HL-60 (cell line): Measurements from ENCODE around the gene OR5AN1.

Source experiments
- CTCF ChIP-seq: IDR thresholded peaks from one replicate; pipeline ENCODE4 v1.5.1; 2011; ENCODE audit warnings: low read length, control low read depth, inconsistent platforms; ENCODE audit not compliant: insufficient read depth
- GABPA ChIP-seq: IDR thresholded peaks from 2 replicates; pipeline ENCODE4 v1.6.1; 2012; ENCODE audit warnings: low read depth
- REST ChIP-seq: IDR thresholded peaks from 2 replicates; pipeline ENCODE4 v1.6.1; 2012; ENCODE audit warnings: low read depth; ENCODE audit not compliant: insufficient replicate concordance

DNA sequence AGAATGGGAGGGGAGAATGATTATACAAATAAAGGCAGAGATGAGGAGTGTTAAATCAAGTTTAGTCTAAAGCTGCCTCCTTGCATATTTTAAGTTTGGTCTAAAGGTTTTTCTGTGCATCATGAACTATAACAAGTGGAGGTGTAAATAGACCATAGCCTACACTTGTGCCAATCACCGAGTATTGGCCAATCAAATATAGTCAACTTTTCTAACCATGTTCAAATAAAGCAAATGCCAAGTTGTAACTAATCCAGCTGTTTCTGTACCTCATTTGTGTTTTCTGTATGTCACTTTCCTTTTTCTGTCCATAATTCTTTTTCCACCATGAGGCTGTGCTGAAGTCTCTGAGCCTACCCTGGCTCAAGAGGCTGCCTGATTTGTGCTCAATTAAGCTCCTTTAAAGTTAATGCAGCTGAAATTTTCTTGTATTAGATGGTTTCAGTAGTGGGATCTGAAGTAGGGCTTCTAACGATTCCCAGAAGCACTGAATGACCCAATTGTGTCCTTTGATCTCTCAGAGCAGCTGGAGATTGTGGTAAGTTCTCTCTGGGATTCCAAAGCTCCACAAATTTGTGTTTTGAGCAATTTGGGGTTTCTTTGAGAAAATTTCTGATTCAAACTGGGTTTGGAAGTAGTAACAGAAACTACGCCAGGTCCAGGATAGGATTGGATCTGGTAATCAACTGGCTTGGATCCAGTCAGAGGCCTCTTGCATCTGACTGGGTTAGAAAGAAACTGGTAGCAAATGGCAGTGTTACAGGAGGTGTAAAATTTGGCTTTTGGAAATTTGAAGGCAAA, 42.0 kb downstream of the OR5AN1 start:
- TF ChIP-seq CTCF (no peak), GABPA (no peak), REST (no peak)
